PC-9 (cell line): ENCODE results near the gene TUBA1A.
"Not testable (repeated sequence)": the region's sequence is repeated elsewhere in the genome, so short reads cannot be mapped to it uniquely, and the experiment has no call there.

ENCODE experiments used
- EZH2 ChIP-seq: fragments of 200-600 bp; sonication (generic); IDR thresholded peaks from 2 replicates; pipeline ENCODE4 v1.8.0; 2017; ENCODE audit warnings: antibody characterized with exemption, low read depth
- TF ChIP-seq, protein P1 (sequence below): fragments of 200-600 bp; sonication (generic); conservative IDR thresholded peaks from 2 replicates; pipeline ENCODE4 v1.6.1; 2017; ENCODE audit warnings: mixed run types, antibody characterized with exemption, mild to moderate bottlenecking, moderate library complexity

DNA sequence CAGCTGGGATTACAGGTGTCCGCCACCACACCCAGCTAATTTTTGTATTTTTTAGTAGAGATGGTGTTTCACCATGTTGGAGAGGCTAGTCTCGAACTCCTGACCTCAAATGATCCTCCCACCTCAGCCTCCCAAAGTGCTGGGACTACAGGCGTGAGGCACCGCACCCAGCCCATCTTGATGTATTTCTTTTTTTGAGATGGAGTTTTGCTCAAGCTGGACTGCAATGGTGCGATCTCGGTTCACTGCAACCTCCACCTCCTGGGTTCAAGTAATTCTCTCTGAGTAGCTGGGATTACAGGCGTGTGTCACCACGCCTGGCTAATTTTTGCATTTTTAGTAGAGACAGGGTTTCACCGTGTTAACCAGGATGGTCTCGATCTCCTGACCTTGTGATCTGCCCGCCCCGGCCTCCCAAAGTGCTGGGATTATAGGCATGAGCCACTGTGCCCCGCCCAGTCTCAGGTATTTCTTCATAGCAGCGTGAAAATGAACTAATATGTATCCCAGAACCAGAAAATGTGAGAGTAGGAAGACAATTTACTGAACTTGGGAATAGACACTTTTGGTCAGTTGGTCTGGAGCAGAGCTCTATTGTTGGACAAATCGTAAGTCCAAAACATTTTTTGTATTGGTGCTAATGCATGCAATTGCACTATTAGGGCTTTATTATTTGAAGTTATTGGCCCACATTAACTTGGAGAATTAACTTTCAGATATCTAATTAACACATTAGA lies 5.5 kb downstream of the TUBA1A start:
- TF ChIP-seq, protein P1, sequence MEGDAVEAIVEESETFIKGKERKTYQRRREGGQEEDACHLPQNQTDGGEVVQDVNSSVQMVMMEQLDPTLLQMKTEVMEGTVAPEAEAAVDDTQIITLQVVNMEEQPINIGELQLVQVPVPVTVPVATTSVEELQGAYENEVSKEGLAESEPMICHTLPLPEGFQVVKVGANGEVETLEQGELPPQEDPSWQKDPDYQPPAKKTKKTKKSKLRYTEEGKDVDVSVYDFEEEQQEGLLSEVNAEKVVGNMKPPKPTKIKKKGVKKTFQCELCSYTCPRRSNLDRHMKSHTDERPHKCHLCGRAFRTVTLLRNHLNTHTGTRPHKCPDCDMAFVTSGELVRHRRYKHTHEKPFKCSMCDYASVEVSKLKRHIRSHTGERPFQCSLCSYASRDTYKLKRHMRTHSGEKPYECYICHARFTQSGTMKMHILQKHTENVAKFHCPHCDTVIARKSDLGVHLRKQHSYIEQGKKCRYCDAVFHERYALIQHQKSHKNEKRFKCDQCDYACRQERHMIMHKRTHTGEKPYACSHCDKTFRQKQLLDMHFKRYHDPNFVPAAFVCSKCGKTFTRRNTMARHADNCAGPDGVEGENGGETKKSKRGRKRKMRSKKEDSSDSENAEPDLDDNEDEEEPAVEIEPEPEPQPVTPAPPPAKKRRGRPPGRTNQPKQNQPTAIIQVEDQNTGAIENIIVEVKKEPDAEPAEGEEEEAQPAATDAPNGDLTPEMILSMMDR, result not testable (repeated sequence)
- TF ChIP-seq EZH2, result not testable (repeated sequence)
